ENCODE data around the gene ZC3H12A.

ZC3H12A gene

DNA sequence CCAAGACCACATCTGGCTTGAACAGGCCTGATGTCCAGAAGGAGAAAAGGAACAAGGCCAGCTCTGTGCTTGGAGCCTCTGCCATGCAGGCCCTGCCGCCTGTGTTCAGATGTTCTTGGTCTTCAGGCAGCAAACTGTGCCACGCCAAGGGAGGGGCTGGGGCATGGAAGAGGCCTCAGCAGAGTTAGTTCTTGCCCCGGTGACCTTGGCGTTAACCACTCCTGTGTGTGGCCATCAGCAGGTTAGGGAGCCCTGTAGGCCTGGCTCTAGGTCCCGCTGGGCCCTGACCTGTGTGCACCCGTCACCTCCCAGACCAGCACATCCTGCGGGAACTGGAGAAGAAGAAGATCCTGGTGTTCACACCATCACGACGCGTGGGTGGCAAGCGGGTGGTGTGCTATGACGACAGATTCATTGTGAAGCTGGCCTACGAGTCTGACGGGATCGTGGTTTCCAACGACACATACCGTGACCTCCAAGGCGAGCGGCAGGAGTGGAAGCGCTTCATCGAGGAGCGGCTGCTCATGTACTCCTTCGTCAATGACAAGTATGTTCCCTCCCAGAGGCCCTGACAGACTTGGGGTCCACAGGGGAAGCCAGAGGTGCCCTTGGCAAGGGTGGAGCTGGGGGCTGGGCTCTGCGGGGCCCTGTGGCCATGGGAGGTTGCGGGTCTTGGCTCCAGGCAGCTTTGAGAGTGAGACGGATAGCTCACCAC is 7.1 kb downstream of the ZC3H12A start:
- no peak for DNase-seq (ENCODE audit: low read depth)
- no peak for TF ChIP-seq CTCF (IDR thresholded peaks at IDR 0.05; ENCODE audit: low read depth, low read length, missing control alignments)
- no peak overlapping the region for H3K4me3 ChIP-seq (ENCODE audit: low read depth, low read length)

- no peak overlapping the region for H3K4me3 ChIP-seq (ENCODE audit: low read depth, low read length)
- no peak for DNase-seq (ENCODE audit: low read depth)
- TF ChIP-seq CTCF (IDR thresholded peaks at IDR 0.05; ENCODE audit: low read depth, low read length, missing control alignments), result no peak
These were observed 7.8 kb downstream of the ZC3H12A start for GRCh38 chr1:37482004-37482785.

DNA sequence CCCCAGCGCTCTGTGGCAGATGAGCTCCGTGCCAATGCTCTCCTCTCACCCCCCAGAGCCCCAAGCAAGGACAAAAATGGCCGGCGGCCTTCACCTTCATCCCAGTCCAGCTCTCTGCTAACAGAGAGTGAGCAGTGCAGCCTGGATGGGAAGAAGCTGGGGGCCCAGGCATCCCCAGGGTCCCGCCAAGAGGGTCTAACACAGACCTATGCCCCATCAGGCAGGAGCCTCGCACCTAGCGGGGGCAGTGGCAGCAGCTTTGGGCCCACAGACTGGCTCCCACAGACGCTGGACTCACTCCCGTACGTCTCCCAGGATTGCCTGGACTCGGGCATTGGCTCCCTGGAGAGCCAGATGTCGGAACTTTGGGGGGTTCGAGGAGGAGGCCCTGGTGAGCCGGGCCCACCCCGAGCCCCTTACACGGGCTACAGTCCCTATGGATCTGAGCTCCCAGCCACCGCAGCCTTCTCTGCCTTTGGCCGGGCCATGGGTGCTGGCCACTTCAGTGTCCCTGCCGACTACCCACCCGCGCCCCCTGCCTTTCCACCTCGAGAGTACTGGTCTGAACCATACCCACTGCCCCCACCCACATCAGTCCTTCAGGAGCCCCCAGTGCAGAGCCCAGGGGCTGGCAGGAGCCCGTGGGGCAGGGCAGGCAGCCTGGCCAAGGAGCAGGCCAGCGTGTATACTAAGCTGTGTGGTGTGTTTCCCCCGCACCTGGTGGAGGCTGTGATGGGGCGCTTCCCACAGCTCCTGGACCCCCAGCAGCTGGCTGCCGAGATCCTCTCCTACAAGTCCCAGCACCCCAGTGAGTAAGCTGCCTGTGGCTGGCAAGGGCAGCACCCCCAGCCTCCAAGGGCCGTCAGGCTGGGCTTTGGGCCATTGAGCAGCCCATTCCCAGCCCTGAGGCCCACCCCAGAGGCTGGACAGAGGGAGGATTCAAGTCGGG is 8.7 kb downstream of the ZC3H12A start:
- TF ChIP-seq CTCF (IDR thresholded peaks at IDR 0.05; ENCODE audit: low read depth, low read length, missing control alignments), result no peak
- no peak overlapping the region for H3K4me3 ChIP-seq (ENCODE audit: low read depth, low read length)
- no peak for DNase-seq (ENCODE audit: low read depth)

DNA sequence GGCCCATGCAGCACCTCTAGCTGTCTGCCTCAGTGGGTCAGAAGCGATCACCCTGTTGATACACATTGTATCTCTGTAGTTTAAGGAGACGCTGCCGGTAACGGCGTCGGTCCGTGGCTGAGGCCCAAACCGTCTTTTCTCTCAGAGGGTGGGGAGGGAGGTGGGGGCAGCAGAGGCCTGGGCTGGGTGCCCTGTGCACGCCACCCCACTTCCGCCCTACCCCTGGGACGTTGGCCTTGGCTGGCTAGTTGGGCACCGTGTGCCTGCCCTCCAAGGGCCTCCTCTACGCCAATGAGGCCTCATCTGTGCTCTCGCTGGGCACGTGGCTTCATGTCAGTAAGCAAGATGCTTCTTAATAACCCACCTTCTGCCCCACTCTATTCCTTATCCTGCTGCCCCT is 9.4 kb downstream of the ZC3H12A start:
- H3K4me3 ChIP-seq (ENCODE audit: low read depth, low read length), result no peak overlapping the region
- no peak for DNase-seq (ENCODE audit: low read depth)
- no peak for TF ChIP-seq CTCF (IDR thresholded peaks at IDR 0.05; ENCODE audit: low read depth, low read length, missing control alignments)

DNA sequence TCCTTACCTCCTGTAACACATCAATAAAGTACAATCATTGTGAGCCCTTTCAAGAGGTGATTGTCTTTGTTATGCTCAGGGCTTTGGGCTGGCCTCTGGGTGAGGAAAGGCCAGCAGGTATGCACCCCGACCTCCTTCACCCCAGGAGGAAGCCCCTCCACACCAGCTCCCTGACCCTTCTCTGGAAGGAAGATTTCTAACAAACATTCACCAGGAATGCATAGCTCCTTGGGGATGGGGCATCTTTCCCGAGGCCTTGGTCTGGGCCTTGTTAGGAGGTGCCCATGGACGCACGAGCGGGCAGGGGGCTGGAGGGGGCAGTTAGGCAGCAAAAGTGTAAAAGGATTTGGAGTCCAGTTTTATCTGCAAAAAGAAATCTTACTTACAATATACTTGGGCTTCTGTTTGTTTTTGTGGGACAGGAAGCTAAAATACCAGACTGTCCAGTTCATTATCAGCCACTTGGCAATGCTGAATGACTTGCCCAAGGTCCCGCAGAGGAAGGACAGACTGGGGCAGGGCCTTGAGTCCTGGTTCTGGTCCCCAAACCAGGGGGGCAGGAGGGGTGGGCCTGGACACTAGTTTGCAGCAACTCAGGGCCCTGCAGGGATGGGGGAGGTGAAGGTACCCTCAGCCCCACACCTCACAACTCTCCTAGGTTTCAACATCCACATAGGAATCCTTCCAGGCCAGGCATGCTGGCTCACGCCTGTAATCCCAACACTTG is 10.1 kb downstream of the ZC3H12A start:
- H3K4me3 ChIP-seq (ENCODE audit: low read depth, low read length), result no peak overlapping the region
- no peak for DNase-seq (ENCODE audit: low read depth)
- no peak for TF ChIP-seq CTCF (IDR thresholded peaks at IDR 0.05; ENCODE audit: low read depth, low read length, missing control alignments)
